ENCODE results near the gene TNFRSF25. TPM values are rescaled to one million over a fixed set of nuclear protein-coding genes. Genes with fewer than 3 reads are reported as not detected.

The TNFRSF25 gene
- polyA plus RNA-seq, 1 experiment, result 3.3 TPM

DNA sequence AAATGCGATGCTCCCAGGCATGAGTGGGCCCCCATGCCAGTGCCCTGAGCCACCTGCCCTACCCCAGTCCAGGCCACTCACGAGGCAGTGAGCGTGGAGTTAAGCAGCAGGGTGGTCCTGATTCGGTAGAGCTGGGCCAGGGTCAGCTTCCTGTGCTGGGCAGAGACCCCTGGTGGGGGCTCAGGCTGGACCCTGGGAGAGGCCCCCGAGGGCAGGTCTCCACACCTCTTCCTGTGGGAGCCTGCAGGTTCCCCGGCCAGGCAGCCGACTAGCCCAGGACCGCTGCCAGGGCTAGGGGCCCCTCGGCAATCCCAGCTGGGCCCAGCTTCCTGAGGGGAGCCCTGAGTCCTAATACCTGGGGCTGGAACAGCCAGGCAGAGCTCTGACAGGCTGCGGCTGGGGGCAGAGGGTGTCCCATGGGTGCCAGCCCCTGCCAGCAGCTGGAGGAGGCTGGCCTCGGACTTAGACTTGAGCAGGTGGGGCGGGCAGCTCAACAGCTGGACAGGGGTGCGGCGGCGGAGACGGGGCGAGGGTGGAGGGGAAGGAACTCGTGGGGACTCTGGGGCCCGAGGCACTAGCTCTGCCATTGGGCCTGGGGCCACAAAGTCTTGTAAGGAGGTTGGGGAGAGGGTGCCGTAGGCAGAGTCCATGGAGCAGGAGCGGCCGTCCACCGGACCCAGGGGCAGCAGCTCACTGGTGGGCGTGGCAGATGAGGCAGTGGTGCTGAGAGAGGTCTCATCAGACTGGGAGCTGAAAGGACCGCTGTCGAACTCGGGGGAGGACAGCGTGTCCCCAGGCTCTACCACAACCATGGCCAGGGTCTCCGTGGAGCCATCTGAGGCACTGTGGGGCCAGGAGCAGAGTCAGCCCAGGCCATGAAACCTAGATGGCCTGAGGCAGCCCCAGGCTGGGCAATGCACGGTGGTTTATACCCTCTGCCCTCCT lies 2.0 kb upstream of the TNFRSF25 start:
- ChIA-PET POLR2A (no interaction called here), CTCF (interaction anchor here (1.3 to 2.5 kb wide), 3 partner anchors 14 to 23 kb away, joined by 3 to 6 read pairs (median 4); no protein-coding TSS in a partner anchor)
- no peak for DNase-seq (ENCODE audit: low read depth)
- TF ChIP-seq, protein P1, sequence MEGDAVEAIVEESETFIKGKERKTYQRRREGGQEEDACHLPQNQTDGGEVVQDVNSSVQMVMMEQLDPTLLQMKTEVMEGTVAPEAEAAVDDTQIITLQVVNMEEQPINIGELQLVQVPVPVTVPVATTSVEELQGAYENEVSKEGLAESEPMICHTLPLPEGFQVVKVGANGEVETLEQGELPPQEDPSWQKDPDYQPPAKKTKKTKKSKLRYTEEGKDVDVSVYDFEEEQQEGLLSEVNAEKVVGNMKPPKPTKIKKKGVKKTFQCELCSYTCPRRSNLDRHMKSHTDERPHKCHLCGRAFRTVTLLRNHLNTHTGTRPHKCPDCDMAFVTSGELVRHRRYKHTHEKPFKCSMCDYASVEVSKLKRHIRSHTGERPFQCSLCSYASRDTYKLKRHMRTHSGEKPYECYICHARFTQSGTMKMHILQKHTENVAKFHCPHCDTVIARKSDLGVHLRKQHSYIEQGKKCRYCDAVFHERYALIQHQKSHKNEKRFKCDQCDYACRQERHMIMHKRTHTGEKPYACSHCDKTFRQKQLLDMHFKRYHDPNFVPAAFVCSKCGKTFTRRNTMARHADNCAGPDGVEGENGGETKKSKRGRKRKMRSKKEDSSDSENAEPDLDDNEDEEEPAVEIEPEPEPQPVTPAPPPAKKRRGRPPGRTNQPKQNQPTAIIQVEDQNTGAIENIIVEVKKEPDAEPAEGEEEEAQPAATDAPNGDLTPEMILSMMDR (IDR thresholded peaks at IDR 0.05; ENCODE audit: insufficient read depth, low read depth, low read length), result no peak
- Histone ChIP-seq H3K36me3 (ENCODE audit: control insufficient read depth, insufficient read depth, low read length) (peaks cover 34% of the 10 kb centered on the region), H3K4me3 (ENCODE audit: low read depth, low read length) (no peak overlapping the region), H3K27me3 (ENCODE audit: control insufficient read depth, insufficient read depth, low read length) (no peaks in the 10 kb centered on the region)

DNA sequence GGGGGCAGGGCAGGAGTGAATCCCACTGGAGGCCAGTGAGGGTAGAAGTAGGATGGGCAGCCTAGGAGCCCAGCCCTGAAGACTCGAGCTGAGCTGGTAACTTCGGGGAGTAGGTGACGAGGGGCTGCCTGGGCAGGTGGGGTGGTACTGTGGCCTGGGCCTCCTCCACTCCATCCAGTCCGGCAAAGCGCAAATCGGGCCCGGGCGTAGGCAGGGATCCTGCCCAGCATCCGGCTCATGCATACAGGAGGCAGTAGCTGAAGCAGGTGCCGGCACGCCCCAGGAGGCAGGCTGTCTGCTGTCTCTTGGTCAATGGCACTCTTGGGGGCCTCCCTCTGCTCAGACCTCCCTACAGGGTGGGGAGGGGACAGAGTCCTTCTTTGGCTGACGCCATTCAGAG lies 1.3 kb upstream of the TNFRSF25 start:
- CTCF ChIA-PET, result interaction anchor here (0.9 to 2.5 kb wide), 5 partner anchors 14 to 30 kb away, joined by 3 to 7 read pairs (median 4); no protein-coding TSS in a partner anchor
- TF ChIP-seq, protein P1 (IDR thresholded peaks at IDR 0.05; ENCODE audit: insufficient read depth, low read depth, low read length), result no peak
- Histone ChIP-seq H3K27me3 (ENCODE audit: control insufficient read depth, insufficient read depth, low read length) (no peaks in the 10 kb centered on the region), H3K36me3 (ENCODE audit: control insufficient read depth, insufficient read depth, low read length) (peaks cover 30% of the 10 kb centered on the region), H3K4me3 (ENCODE audit: low read depth, low read length) (no peak overlapping the region)
- no peak for DNase-seq (ENCODE audit: low read depth)
- POLR2A ChIA-PET, result no interaction called here

DNA sequence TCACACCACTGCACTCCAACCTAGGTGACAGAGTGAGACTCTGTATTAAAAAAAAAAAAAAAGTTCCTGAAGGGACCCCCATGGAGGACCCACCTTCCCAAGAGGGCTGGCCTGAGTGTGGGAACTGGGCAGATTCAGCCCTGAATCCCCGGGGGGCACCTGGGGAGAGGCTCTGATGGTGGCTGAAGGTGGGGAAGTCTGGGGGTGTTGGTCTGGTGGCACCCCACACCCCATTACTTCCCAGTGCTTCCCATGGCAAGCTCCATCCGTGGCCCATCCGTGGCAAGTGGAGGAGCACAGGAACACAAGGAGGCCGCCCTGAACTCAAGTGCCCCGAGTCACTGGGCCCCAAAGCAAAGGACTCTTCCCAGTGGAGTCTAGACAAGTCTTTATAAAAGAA lies 778 bp upstream of the TNFRSF25 start:
- TF ChIP-seq, protein P1 (IDR thresholded peaks at IDR 0.05; ENCODE audit: insufficient read depth, low read depth, low read length), result no peak

DNA sequence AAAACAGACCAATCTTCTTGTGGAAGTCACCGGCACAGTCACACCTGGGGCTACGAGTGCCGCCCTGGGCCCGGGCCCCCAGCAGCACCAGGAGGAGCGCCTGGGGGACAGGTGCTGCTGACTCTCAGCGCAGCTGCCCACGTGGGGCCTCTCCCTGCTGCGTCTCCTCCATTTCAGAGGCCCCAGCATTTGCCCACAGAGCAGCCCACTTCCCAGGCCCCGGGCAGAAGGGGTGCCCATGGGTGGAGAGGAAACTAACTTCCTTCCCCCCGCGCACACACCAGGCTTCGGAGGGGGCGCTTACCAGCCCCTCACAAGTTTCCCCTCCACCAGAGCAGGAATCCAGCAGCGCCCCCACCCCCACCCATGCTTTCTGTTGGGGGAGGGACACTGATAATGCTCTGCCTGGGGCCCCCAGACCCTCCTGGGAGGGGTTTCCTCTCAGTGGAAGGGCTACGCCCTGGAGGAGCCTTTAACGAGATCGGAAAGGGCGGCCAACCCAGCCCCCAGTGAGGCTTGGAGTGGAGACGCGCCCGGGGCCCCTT lies 440 bp downstream of the TNFRSF25 start:
- TF ChIP-seq, protein P1 (IDR thresholded peaks at IDR 0.05; ENCODE audit: insufficient read depth, low read depth, low read length), result no peak
- H3K27me3 ChIP-seq (ENCODE audit: control insufficient read depth, insufficient read depth, low read length), result no peaks in the 10 kb centered on the region
- CTCF ChIA-PET, result no interaction called here
- POLR2A ChIA-PET, result no interaction called here
- peaks cover 29% of the 10 kb centered on the region for H3K36me3 ChIP-seq (ENCODE audit: control insufficient read depth, insufficient read depth, low read length)
- no peak for DNase-seq (ENCODE audit: low read depth)
- no peak overlapping the region for H3K4me3 ChIP-seq (ENCODE audit: low read depth, low read length)

More for the DNA sequence above, 778 bp upstream of the TNFRSF25 start:
- CTCF ChIA-PET, result interaction anchor here (0.9 to 2.5 kb wide), 4 partner anchors 17 to 30 kb away, joined by 3 to 7 read pairs (median 4); no protein-coding TSS in a partner anchor
- Histone ChIP-seq H3K27me3 (ENCODE audit: control insufficient read depth, insufficient read depth, low read length) (no peaks in the 10 kb centered on the region), H3K36me3 (ENCODE audit: control insufficient read depth, insufficient read depth, low read length) (peaks cover 29% of the 10 kb centered on the region), H3K4me3 (ENCODE audit: low read depth, low read length) (no peak overlapping the region)
- no peak for DNase-seq (ENCODE audit: low read depth)
- POLR2A ChIA-PET, result no interaction called here

DNA sequence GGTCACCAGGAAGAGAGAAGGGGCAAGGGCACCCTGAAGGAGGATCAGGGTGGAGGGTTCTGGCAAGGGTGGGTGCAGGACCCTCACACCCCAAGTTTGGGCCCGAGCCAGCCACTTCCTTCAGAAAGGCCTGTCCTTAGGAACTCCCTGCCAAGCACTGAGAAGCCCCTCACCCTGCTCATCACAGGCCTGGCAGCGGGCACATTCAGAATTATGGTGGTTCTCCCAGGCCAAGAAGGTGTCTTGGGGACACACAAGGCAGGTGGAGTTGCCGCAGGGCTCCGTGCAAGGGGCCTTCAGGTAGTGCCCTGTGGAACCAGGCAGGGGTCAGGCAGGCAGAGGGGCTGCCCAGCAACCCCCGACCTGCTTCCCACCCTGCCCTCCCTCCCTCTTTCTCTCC lies 1.1 kb downstream of the TNFRSF25 start:
- ChIA-PET CTCF (interaction anchor here (2.1 kb wide), 1 partner anchor 20 kb away, joined by 5 read pairs; no protein-coding TSS in a partner anchor), POLR2A (no interaction called here)
- no peak for DNase-seq (ENCODE audit: low read depth)
- peaks cover 27% of the 10 kb centered on the region for H3K36me3 ChIP-seq (ENCODE audit: control insufficient read depth, insufficient read depth, low read length)
- no peak overlapping the region for H3K4me3 ChIP-seq (ENCODE audit: low read depth, low read length)
- H3K27me3 ChIP-seq (ENCODE audit: control insufficient read depth, insufficient read depth, low read length), result 0 out of 2 replicates have a peak, but pooled peaks cover under 1% of the 10 kb centered on the region
- TF ChIP-seq, protein P1 (IDR thresholded peaks at IDR 0.05; ENCODE audit: insufficient read depth, low read depth, low read length), result no peak
